Effector memory CD8-positive, alpha-beta T cell (primary cell): Measurements from ENCODE around the gene TCERG1.
"Not testable (repeated sequence)": the region's sequence is repeated elsewhere in the genome, so short reads cannot be mapped to it uniquely, and the experiment has no call there.

Source experiments
- ATAC-seq: fragments of 150-1000 bp; cut with Tn5 transposase; replicated peaks from 2 replicates; pipeline ENCODE4 v1.10.0; 2021; ENCODE audit warnings: mild to moderate bottlenecking, moderate library complexity
- DNase-seq, 3 experiments: peaks; one replicate each; pipeline ENCODE4 v3.0.0; 2021
- H3K27ac Mint-ChIP-seq, 2 donors: one replicate each; pipeline ENCODE4 v1.8.0; 2022; ENCODE audit warnings: mild to moderate bottlenecking in 2 of 2, mixed read lengths in 2 of 2, moderate library complexity in 2 of 2
- H3K27me3 Mint-ChIP-seq, 2 donors: one replicate each; pipeline ENCODE4 v1.8.0; 2022; ENCODE audit warnings: mixed read lengths in 2 of 2
- H3K36me3 Mint-ChIP-seq: one replicate; pipeline ENCODE4 v1.8.0; 2022; ENCODE audit warnings: mild to moderate bottlenecking, moderate library complexity, mixed read lengths; ENCODE audit not compliant: insufficient read depth
- H3K4me1 Mint-ChIP-seq, 2 donors: one replicate each; pipeline ENCODE4 v1.8.0; 2022; ENCODE audit warnings: low read depth in 2 of 2, mixed read lengths in 2 of 2
- H3K4me3 Mint-ChIP-seq, 2 donors: one replicate each; pipeline ENCODE4 v1.8.0; 2022; ENCODE audit warnings: mild to moderate bottlenecking in 2 of 2, mixed read lengths in 2 of 2, moderate library complexity in 2 of 2
- H3K9me3 Mint-ChIP-seq, 2 donors: one replicate each; pipeline ENCODE4 v1.8.0; 2022; ENCODE audit warnings: mixed read lengths in 2 of 2

Gene TCERG1

GRCh38 chr5:146541958-146542849 is 95.1 kb downstream of the TCERG1 start:
- H3K27ac Mint-ChIP-seq = no peak overlapping the region
- DNase-seq = peak; percentile 64 to 81 (median 67)

GRCh38 chr5:146544232-146544631 is 97.1 kb downstream of the TCERG1 start:
- peaks cover 5 to 11% of the 10 kb centered on the region in 2 donors for H3K27me3 Mint-ChIP-seq
- H3K4me1 Mint-ChIP-seq = peaks cover 0 to 4% of the 10 kb centered on the region in 2 donors
- no peak for DNase-seq
- H3K27ac Mint-ChIP-seq = no peak overlapping the region
- no peaks in the 10 kb centered on the region for H3K36me3 Mint-ChIP-seq
- ATAC-seq = no peak
- no peak overlapping the region for H3K4me3 Mint-ChIP-seq
- no peaks in the 10 kb centered on the region for H3K9me3 Mint-ChIP-seq

More at GRCh38 chr5:146541958-146542849, 95.1 kb downstream of the TCERG1 start:
- no peak overlapping the region for H3K4me3 Mint-ChIP-seq
- ATAC-seq = peak; percentile 85
- no peaks in the 10 kb centered on the region for H3K36me3 Mint-ChIP-seq
- no peaks in the 10 kb centered on the region for H3K9me3 Mint-ChIP-seq
- peaks cover 0 to under 1% of the 10 kb centered on the region in 2 donors for H3K27me3 Mint-ChIP-seq
- peaks cover 0 to 2% of the 10 kb centered on the region in 2 donors for H3K4me1 Mint-ChIP-seq

- peaks cover 0 to 2% of the 10 kb centered on the region in 2 donors for H3K4me1 Mint-ChIP-seq
- H3K27ac Mint-ChIP-seq = no peak overlapping the region
- DNase-seq (no peak), ATAC-seq (no peak)
- H3K27me3 Mint-ChIP-seq = peaks cover 25 to 26% of the 10 kb centered on the region in 2 donors
- no peak overlapping the region for H3K4me3 Mint-ChIP-seq
- H3K36me3 Mint-ChIP-seq = no peaks in the 10 kb centered on the region
- H3K9me3 Mint-ChIP-seq = no peaks in the 10 kb centered on the region
Observed at GRCh38 chr5:146548781-146549449, 101.8 kb downstream of the TCERG1 start.

- Mint-ChIP-seq H3K36me3 (no peaks in the 10 kb centered on the region), H3K27ac (no peak overlapping the region), H3K4me3 (no peak overlapping the region), H3K4me1 (peaks cover 0 to 2% of the 10 kb centered on the region in 2 donors), H3K9me3 (no peaks in the 10 kb centered on the region), H3K27me3 (peaks cover 25 to 32% of the 10 kb centered on the region in 2 donors)
- ATAC-seq (no peak), DNase-seq (no peak)
Observed at GRCh38 chr5:146549615-146550014, 102.5 kb downstream of the TCERG1 start.

- Mint-ChIP-seq H3K27me3 (peaks cover 32 to 42% of the 10 kb centered on the region in 2 donors), H3K9me3 (no peaks in the 10 kb centered on the region), H3K4me3 (no peak overlapping the region), H3K4me1 (peaks cover 0 to 2% of the 10 kb centered on the region in 2 donors), H3K27ac (no peak overlapping the region), H3K36me3 (no peaks in the 10 kb centered on the region)
- no peak for ATAC-seq
- no peak for DNase-seq
Observed at GRCh38 chr5:146553446-146553845, 106.3 kb downstream of the TCERG1 start.

- H3K9me3 Mint-ChIP-seq, H3K27ac Mint-ChIP-seq, H3K4me3 Mint-ChIP-seq, H3K4me1 Mint-ChIP-seq, H3K36me3 Mint-ChIP-seq, ATAC-seq, DNase-seq: not testable (repeated sequence)
- peaks cover 19 to 38% of the 10 kb centered on the region in 2 donors for H3K27me3 Mint-ChIP-seq
Observed at GRCh38 chr5:146556884-146557283, 109.8 kb downstream of the TCERG1 start.

GRCh38 chr5:146560205-146560812 is 113.2 kb downstream of the TCERG1 start:
- ATAC-seq = no peak
- Mint-ChIP-seq H3K27ac (no peak overlapping the region), H3K4me3 (no peak overlapping the region), H3K36me3 (no peaks in the 10 kb centered on the region), H3K27me3 (peaks cover 19 to 22% of the 10 kb centered on the region in 2 donors), H3K4me1 (no peaks in the 10 kb centered on the region), H3K9me3 (no peaks in the 10 kb centered on the region)
- DNase-seq = no peak
